A549 (cell line): Measurements from ENCODE around the gene CXCL1. TPM values are rescaled to one million over a fixed set of nuclear protein-coding genes. Genes with fewer than 3 reads are reported as not detected.

Source experiments
- ATAC-seq, 2 experiments: fragments of 200-7000 bp in 1 of 2; fragments of >200 bp in 1 of 2; cut with Nextera tagmentation in 1 of 2; cut with Tn5 transposase in 1 of 2; 3 replicates each; pipeline versions ENCODE4 v1.8.0 to v1.9.1; 2018 to 2020; ENCODE audit warnings: mild to moderate bottlenecking in 1 of 2, moderate library complexity in 1 of 2
- CTCF ChIA-PET: fragments of 300-600 bp; sonication (Branson Sonifier 250); formaldehyde crosslinking; extraction: SDS; loops from one replicate; lab custom pipeline; 2021; ENCODE audit warnings: antibody characterized with exemption, inconsistent platforms; lab: Yijun Ruan, JAX
- POLR2A ChIA-PET: fragments of 350-600 bp; formaldehyde crosslinking; extraction: SDS; loops from one replicate; lab custom pipeline; 2021; ENCODE audit warnings: antibody characterized with exemption, inconsistent platforms; lab: Yijun Ruan, JAX
- DNase-seq, 2 experiments: peaks; one replicate each; pipeline versions ENCODE4 v3.0.0 to v3.0.0-alpha.2; 2011 to 2016; ENCODE audit warnings: low read depth in 1 of 2, low spot score in 1 of 2
- FAIRE-seq: peaks from 2 replicates; lab custom pipeline; 2011; peaks lifted over from hg19 to GRCh38; lab: Jason Lieb, UNC
- H3K27ac ChIP-seq, 2 experiments: fragments of >200 bp; sonication (Bioruptor Twin); formaldehyde crosslinking; 3 replicates each; pipeline ENCODE4 v1.5.1; 2016 to 2017
- H3K4me1 ChIP-seq: fragments of >200 bp; sonication (Bioruptor Twin); formaldehyde crosslinking; 3 replicates; pipeline ENCODE4 v1.6.1; 2016
- H3K4me2 ChIP-seq: fragments of >200 bp; sonication (Bioruptor Twin); formaldehyde crosslinking; 3 replicates; pipeline ENCODE4 v1.6.1; 2016
- H3K4me3 ChIP-seq: fragments of >200 bp; sonication (Bioruptor Twin); formaldehyde crosslinking; 3 replicates; pipeline ENCODE4 v1.5.1; 2016
- H3K9me3 ChIP-seq: fragments of >200 bp; sonication (Bioruptor Twin); formaldehyde crosslinking; 3 replicates; pipeline ENCODE4 v1.6.1; 2016
- BHLHE40 ChIP-seq: IDR thresholded peaks from 2 replicates; pipeline ENCODE4 v1.6.1; 2012; ENCODE audit warnings: low read depth, low read length, inconsistent platforms
- EHMT2 ChIP-seq: fragments of 200-600 bp; sonication (generic); IDR thresholded peaks from 2 replicates; pipeline ENCODE4 v1.6.1; 2016; ENCODE audit warnings: antibody characterized with exemption, low read depth, mild to moderate bottlenecking, moderate library complexity
- ELK1 ChIP-seq: fragments of 150-350 bp; IDR thresholded peaks from 2 replicates; pipeline ENCODE4 v1.6.1; 2014; ENCODE audit warnings: low read depth, mild to moderate bottlenecking, low read length
- FOSB ChIP-seq: fragments of 250-450 bp; sonication (Bioruptor Pico); IDR thresholded peaks from 2 replicates; pipeline ENCODE4 v1.5.0; 2020; ENCODE audit warnings: mild to moderate bottlenecking, moderate library complexity
- FOSL2 ChIP-seq, 2 experiments: fragments of 450-650 bp in 1 of 2; fragments of >200 bp in 1 of 2; sonication (Bioruptor Twin) in 1 of 2; formaldehyde crosslinking; IDR thresholded peaks; 2 replicates each; pipeline versions ENCODE4 v1.5.0 to v1.6.1; 2016 to 2020; ENCODE audit warnings: mild to moderate bottlenecking in 1 of 2, moderate library complexity in 1 of 2
- HEYL ChIP-seq: fragments of 250-450 bp; sonication (Bioruptor Pico); IDR thresholded peaks from 2 replicates; pipeline ENCODE4 v1.8.0; 2021; ENCODE audit warnings: mild to moderate bottlenecking, moderate library complexity
- HOXA7 ChIP-seq: fragments of 250-450 bp; sonication (Bioruptor Pico); IDR thresholded peaks from 2 replicates; pipeline ENCODE4 v1.5.0; 2020; ENCODE audit warnings: mild to moderate bottlenecking, moderate library complexity
- HOXB13 ChIP-seq: fragments of 250-450 bp; sonication (Bioruptor Pico); IDR thresholded peaks from 2 replicates; pipeline ENCODE4 v1.5.0; 2020; ENCODE audit warnings: low read depth, mild to moderate bottlenecking, moderate library complexity
- HOXB5 ChIP-seq: fragments of 250-450 bp; sonication (Bioruptor Pico); IDR thresholded peaks from 2 replicates; pipeline ENCODE4 v1.5.0; 2020; ENCODE audit warnings: mild to moderate bottlenecking, moderate library complexity
- JUN ChIP-seq, 2 experiments: fragments of >200 bp; sonication (Bioruptor Twin); formaldehyde crosslinking; IDR thresholded peaks; 2 replicates in 1 of 2; 3 replicates in 1 of 2; pipeline ENCODE4 v1.6.1; 2016 to 2017
- NFE2L2 ChIP-seq: fragments of 150-350 bp; conservative IDR thresholded peaks from 2 replicates; pipeline ENCODE4 v1.6.1; 2014; ENCODE audit warnings: low read length
- PBX3 ChIP-seq: IDR thresholded peaks from 2 replicates; pipeline ENCODE4 v1.6.1; 2012
- POLR2A ChIP-seq: IDR thresholded peaks from 2 replicates; pipeline ENCODE4 v1.6.1; 2012; ENCODE audit warnings: mild to moderate bottlenecking, low read length
- RAD21 ChIP-seq, 2 experiments: fragments of >200 bp in 1 of 2; sonication (Bioruptor Twin) in 1 of 2; formaldehyde crosslinking in 1 of 2; IDR thresholded peaks in 1 of 2; conservative IDR thresholded peaks in 1 of 2; 2 replicates in 1 of 2; 3 replicates in 1 of 2; pipeline ENCODE4 v1.6.1; 2012 to 2018; ENCODE audit warnings: inconsistent platforms in 1 of 2
- RCOR1 ChIP-seq: fragments of 150-350 bp; IDR thresholded peaks from 2 replicates; pipeline ENCODE4 v1.6.1; 2014; ENCODE audit warnings: antibody characterized with exemption, low read length, low read depth
- RNF2 ChIP-seq: fragments of 200-600 bp; sonication (generic); IDR thresholded peaks from 2 replicates; pipeline ENCODE4 v1.6.1; 2016; ENCODE audit warnings: low read depth, mild to moderate bottlenecking, antibody characterized with exemption, moderate library complexity, borderline replicate concordance
- SMC3 ChIP-seq: fragments of >200 bp; sonication (Bioruptor Twin); formaldehyde crosslinking; IDR thresholded peaks from 3 replicates; pipeline ENCODE4 v1.6.1; 2018; ENCODE audit warnings: inconsistent platforms
- TP53 ChIP-seq: fragments of 250-450 bp; sonication (Bioruptor Pico); IDR thresholded peaks from 2 replicates; pipeline ENCODE4 v1.5.0; 2021; ENCODE audit warnings: mild to moderate bottlenecking, moderate library complexity
- USF2 ChIP-seq: fragments of 450-650 bp; IDR thresholded peaks from 2 replicates; pipeline ENCODE4 v1.6.1; 2014; ENCODE audit warnings: antibody characterized with exemption
- ZC3H11A ChIP-seq: fragments of 450-650 bp; IDR thresholded peaks from 2 replicates; pipeline ENCODE4 v1.6.1; 2014; ENCODE audit warnings: antibody characterized with exemption, mild to moderate bottlenecking
- ZFP36 ChIP-seq: fragments of 450-650 bp; IDR thresholded peaks from 2 replicates; pipeline ENCODE4 v1.6.1; 2014; ENCODE audit warnings: borderline replicate concordance; ENCODE audit not compliant: partially characterized antibody
- WGBS: methylation state at CpG from one replicate; pipeline ENCODE4 v1.1.6; 2017; ENCODE audit errors: missing lambda C conversion rate; 5-methylcytosine and 5-hydroxymethylcytosine counted together
- polyA plus RNA-seq, 4 experiments: library from polyadenylated mRNA; depleted of rRNA in 3 of 4; stranded (reverse); fragments of >200 nt; fragmentation: RNase III in 1 of 4; extraction: RNeasy Plus Mini Kit Qiagen cat#74134 plus additional on column Dnase treatment in 1 of 4; gene quantifications; 2 replicates in 3 of 4; 3 replicates in 1 of 4; pipeline ENCODE4 v1.2.3, GENCODE V29; 2011 to 2017
- TF ChIP-seq, protein P1 (sequence below): fragments of 250-450 bp; sonication (Bioruptor Pico); IDR thresholded peaks from 2 replicates; pipeline ENCODE4 v1.5.0; 2021; ENCODE audit warnings: mild to moderate bottlenecking, moderate library complexity, borderline replicate concordance
- TF ChIP-seq, protein P2 (sequence below): fragments of >200 bp; sonication (Bioruptor Twin); formaldehyde crosslinking; IDR thresholded peaks from 3 replicates; pipeline ENCODE4 v1.5.1; 2016

Gene CXCL1
- polyA plus RNA-seq, 2 of the 4 experiments (the other 2 are of a cell fraction), result 14.9 to 20.0 TPM

GRCh38 chr4:73862322-73862721 is 6.9 kb upstream of the CXCL1 start:
- POLR2A ChIA-PET, result no interaction called here
- FAIRE-seq, result no peak
- TF ChIP-seq RCOR1, result no peak
- TF ChIP-seq, all 56 proteins: peak for 0
- Histone ChIP-seq H3K4me3 (no peak overlapping the region), H3K27ac (no peak overlapping the region), H3K4me2 (no peak overlapping the region), H3K4me1 (peaks cover 14% of the 10 kb centered on the region; the same call in 2 of the 3 replicates), H3K9me3 (peaks cover 12% of the 10 kb centered on the region; the same call in 2 of the 3 replicates)
- CTCF ChIA-PET, result interaction anchor here (0.7 to 1.2 kb wide), 4 partner anchors 68 to 289 kb away, joined by 3 read pairs; no protein-coding TSS in a partner anchor
- ATAC-seq (no peak), DNase-seq (no peak)
- WGBS, result 95% methylated on average over 1 of the region's 1 CpG

GRCh38 chr4:73864365-73864764 is 4.8 kb upstream of the CXCL1 start:
- TF ChIP-seq EHMT2 (no peak), HOXB13 (no peak), RCOR1 (no peak), RAD21 (conservative IDR thresholded peaks at IDR 0.05 in 1 of 2, IDR thresholded peaks at IDR 0.05 in 1 of 2) (peak; percentile 36 to 51), SMC3 (peak; percentile 60), USF2 (no peak), ZC3H11A (no peak), HOXA7 (CRISPR knock-in tag) (no peak), FOSL2 (IDR thresholded peaks at IDR 0.05) (no peak), FOSL2 (CRISPR knock-in tag; IDR thresholded peaks at IDR 0.05) (no peak), PBX3 (no peak), HEYL (CRISPR knock-in tag) (no peak), FOSB (no peak), BHLHE40 (no peak)
- TF ChIP-seq, protein P1, sequence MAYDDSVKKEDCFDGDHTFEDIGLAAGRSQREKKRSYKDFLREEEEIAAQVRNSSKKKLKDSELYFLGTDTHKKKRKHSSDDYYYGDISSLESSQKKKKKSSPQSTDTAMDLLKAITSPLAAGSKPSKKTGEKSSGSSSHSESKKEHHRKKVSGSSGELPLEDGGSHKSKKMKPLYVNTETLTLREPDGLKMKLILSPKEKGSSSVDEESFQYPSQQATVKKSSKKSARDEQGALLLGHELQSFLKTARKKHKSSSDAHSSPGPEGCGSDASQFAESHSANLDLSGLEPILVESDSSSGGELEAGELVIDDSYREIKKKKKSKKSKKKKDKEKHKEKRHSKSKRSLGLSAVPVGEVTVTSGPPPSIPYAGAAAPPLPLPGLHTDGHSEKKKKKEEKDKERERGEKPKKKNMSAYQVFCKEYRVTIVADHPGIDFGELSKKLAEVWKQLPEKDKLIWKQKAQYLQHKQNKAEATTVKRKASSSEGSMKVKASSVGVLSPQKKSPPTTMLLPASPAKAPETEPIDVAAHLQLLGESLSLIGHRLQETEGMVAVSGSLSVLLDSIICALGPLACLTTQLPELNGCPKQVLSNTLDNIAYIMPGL, result no peak
- TF ChIP-seq, protein P2, sequence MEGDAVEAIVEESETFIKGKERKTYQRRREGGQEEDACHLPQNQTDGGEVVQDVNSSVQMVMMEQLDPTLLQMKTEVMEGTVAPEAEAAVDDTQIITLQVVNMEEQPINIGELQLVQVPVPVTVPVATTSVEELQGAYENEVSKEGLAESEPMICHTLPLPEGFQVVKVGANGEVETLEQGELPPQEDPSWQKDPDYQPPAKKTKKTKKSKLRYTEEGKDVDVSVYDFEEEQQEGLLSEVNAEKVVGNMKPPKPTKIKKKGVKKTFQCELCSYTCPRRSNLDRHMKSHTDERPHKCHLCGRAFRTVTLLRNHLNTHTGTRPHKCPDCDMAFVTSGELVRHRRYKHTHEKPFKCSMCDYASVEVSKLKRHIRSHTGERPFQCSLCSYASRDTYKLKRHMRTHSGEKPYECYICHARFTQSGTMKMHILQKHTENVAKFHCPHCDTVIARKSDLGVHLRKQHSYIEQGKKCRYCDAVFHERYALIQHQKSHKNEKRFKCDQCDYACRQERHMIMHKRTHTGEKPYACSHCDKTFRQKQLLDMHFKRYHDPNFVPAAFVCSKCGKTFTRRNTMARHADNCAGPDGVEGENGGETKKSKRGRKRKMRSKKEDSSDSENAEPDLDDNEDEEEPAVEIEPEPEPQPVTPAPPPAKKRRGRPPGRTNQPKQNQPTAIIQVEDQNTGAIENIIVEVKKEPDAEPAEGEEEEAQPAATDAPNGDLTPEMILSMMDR, result peak; percentile 38
- TF ChIP-seq, all 56 proteins: peak for 3
- Histone ChIP-seq H3K4me2 (no peak overlapping the region), H3K9me3 (peaks cover 3% of the 10 kb centered on the region; the same call in 1 of the 3 replicates), H3K27ac (0 out of 6 replicates have a peak overlapping the region, but pooled peaks of 1 of the 2 experiments have one; percentile 39), H3K4me3 (no peak overlapping the region), H3K4me1 (peaks cover 25% of the 10 kb centered on the region; the same call in 2 of the 3 replicates)
- FAIRE-seq (no peak), ATAC-seq (no peak), DNase-seq (peak in 1 of 2 experiments; percentile 23)
- ChIA-PET POLR2A (no interaction called here), CTCF (interaction anchor here (0.6 to 1.7 kb wide), 11 partner anchors 13 to 298 kb away, joined by 3 to 5 read pairs (median 3); no protein-coding TSS in a partner anchor)
- 91% methylated on average over 2 of the region's 2 CpGs for WGBS

DNA sequence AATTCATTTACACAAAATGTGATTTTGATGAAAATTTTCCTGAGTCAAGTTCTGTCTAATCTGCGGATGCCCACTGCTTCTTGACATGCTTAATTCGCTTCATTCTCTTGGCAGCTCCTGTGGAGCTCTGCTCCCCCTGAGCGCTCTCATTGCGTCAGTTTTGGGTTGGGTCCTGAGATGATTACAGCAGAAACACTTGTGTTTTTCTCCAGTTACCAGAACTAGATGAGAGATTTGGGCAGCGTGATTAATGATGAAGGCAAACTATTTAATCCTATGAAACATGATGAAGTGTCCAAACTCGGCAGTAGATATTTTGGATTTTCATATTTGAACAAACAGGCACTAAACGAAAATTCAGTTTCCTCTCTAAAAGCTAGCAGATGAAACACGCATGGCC is 4.2 kb upstream of the CXCL1 start:
- FAIRE-seq, result no peak
- WGBS, result 82% methylated on average over 8 of the region's 8 CpGs
- no peak for ATAC-seq
- H3K4me3 ChIP-seq, result no peak overlapping the region
- H3K4me2 ChIP-seq, result no peak overlapping the region
- H3K9me3 ChIP-seq, result no peaks in the 10 kb centered on the region
- H3K27ac ChIP-seq, result no peak overlapping the region
- CTCF ChIA-PET, result interaction anchor here (0.6 to 1.7 kb wide), 10 partner anchors 14 to 298 kb away, joined by 3 to 5 read pairs (median 3); no protein-coding TSS in a partner anchor
- DNase-seq, result no peak
- peaks cover 25% of the 10 kb centered on the region; the same call in 2 of the 3 replicates for H3K4me1 ChIP-seq
- POLR2A ChIA-PET, result no interaction called here
- TF ChIP-seq, protein P1, result no peak
- TF ChIP-seq TP53 (no peak), JUN (IDR thresholded peaks at IDR 0.05) (no peak), RNF2 (no peak), PBX3 (no peak), HOXB5 (CRISPR knock-in tag) (no peak), POLR2A (no peak), ZFP36 (no peak), ELK1 (no peak), NFE2L2 (no peak)
